ENCODE measurements around the gene FASTK.

DNA sequence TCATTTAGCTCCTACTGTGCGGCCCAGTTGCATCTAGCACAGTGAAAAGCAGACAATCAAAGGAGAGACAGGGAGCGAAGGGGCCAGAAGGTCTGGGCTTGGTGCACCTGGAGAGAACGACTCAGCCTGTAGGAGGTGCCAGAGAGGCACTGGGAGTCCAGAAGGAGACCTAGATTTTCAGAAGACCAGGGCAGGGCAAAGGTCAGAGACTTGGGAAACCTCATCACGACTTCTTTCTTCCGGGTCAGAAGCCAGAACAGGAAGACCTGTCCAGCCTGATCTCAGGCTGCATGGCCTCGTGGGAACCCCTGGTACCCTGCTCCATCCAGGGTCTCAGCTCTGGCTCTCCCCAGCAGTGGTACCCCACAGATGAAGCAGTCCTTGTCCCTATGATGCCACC, 10.8 kb upstream of the FASTK start:
- TF ChIP-seq, protein P1, sequence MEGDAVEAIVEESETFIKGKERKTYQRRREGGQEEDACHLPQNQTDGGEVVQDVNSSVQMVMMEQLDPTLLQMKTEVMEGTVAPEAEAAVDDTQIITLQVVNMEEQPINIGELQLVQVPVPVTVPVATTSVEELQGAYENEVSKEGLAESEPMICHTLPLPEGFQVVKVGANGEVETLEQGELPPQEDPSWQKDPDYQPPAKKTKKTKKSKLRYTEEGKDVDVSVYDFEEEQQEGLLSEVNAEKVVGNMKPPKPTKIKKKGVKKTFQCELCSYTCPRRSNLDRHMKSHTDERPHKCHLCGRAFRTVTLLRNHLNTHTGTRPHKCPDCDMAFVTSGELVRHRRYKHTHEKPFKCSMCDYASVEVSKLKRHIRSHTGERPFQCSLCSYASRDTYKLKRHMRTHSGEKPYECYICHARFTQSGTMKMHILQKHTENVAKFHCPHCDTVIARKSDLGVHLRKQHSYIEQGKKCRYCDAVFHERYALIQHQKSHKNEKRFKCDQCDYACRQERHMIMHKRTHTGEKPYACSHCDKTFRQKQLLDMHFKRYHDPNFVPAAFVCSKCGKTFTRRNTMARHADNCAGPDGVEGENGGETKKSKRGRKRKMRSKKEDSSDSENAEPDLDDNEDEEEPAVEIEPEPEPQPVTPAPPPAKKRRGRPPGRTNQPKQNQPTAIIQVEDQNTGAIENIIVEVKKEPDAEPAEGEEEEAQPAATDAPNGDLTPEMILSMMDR (IDR thresholded peaks at IDR 0.05), result peak; percentile 68
- TF ChIP-seq EZH2 (IDR thresholded peaks at IDR 0.05), result no peak
